NCI-H146 treated with DMSO at 0.1 percent for 48 hours (cell line): ENCODE results near the gene HVCN1.

Experiments
- DNase-seq: peaks from one replicate; lab custom pipeline; 2025; ENCODE audit not compliant: unreplicated experiment; lab: John Stamatoyannopoulos, UW

The HVCN1 gene

GRCh38 chr12:110619534-110619953, 69.4 kb downstream of the HVCN1 start:
- DNase-seq, result no peak

- DNase-seq, result no peak
These were observed 72.3 kb downstream of the HVCN1 start for GRCh38 chr12:110616471-110617115.

- no peak for DNase-seq
These were observed 73.7 kb downstream of the HVCN1 start for GRCh38 chr12:110615171-110615570.

GRCh38 chr12:110613771-110614684, 74.9 kb downstream of the HVCN1 start, which contains the start of gene TCTN1:
Gene TCTN1, plus strand, starts transcription at chr12:110614129. Its CDS starts 54 bp downstream, at chr12:110614183.
- DNase-seq, result peak; percentile 94

- no peak for DNase-seq
These were observed 75.7 kb downstream of the HVCN1 start for GRCh38 chr12:110613071-110613770.

- DNase-seq, result no peak
These were observed 82.7 kb downstream of the HVCN1 start for GRCh38 chr12:110606253-110606611.

GRCh38 chr12:110602085-110602814, 86.7 kb downstream of the HVCN1 start:
- DNase-seq, result peak; percentile 36

GRCh38 chr12:110600254-110600653, 88.7 kb downstream of the HVCN1 start:
- no peak for DNase-seq

GRCh38 chr12:110599334-110599733, 89.6 kb downstream of the HVCN1 start:
- DNase-seq, result no peak
